SK-N-SH (cell line): Measurements from ENCODE around the gene AGTRAP. TPM values are rescaled to one million over a fixed set of nuclear protein-coding genes. Genes with fewer than 3 reads are reported as not detected.

Experiments used
- CTCF ChIA-PET: fragments of 300-600, 350-600 bp; formaldehyde crosslinking; extraction: SDS; loops from one replicate; lab custom pipeline; 2021; lab: Yijun Ruan, JAX
- POLR2A ChIA-PET: fragments of 350-600 bp; sonication (Branson Sonifier 250); formaldehyde crosslinking; extraction: SDS; loops from one replicate; lab custom pipeline; 2020; ENCODE audit warnings: antibody characterized with exemption, inconsistent platforms; lab: Yijun Ruan, JAX
- DNase-seq: peaks from one replicate; pipeline ENCODE4 v3.0.0; 2012
- H2AFZ ChIP-seq: fragments of 200-600 bp; sonication (generic); 2 replicates; pipeline ENCODE4 v1.8.1; 2016; ENCODE audit warnings: antibody characterized with exemption, mild to moderate bottlenecking, low read depth
- H3F3A ChIP-seq: fragments of 200-600 bp; sonication (generic); replicated peaks from 2 replicates; pipeline ENCODE3; 2016; ENCODE audit warnings: antibody characterized with exemption, mild to moderate bottlenecking; ENCODE audit not compliant: insufficient read depth
- H3K27ac ChIP-seq, 2 experiments: fragments of 200-500 bp in 1 of 2; fragments of 200-600 bp in 1 of 2; sonication (Bioruptor generic) in 1 of 2; sonication (generic), shearing (Covaris generic) in 1 of 2; 2 replicates each; pipeline versions ENCODE4 v1.5.1 to v1.6.1; 2014 to 2016; ENCODE audit warnings: low read depth in 2 of 2, inconsistent platforms in 1 of 2, low read length in 1 of 2, mild to moderate bottlenecking in 1 of 2, mixed read lengths in 1 of 2
- H3K27me3 ChIP-seq: fragments of 200-600 bp; sonication (generic), shearing (Covaris generic); 2 replicates; pipeline ENCODE4 v1.6.1; 2016; ENCODE audit warnings: mixed run types; ENCODE audit not compliant: insufficient read depth
- H3K36me3 ChIP-seq, 2 experiments: fragments of 200-500 bp in 1 of 2; fragments of 200-600 bp in 1 of 2; sonication (Bioruptor generic) in 1 of 2; sonication (generic) in 1 of 2; replicated peaks in 1 of 2; 2 replicates each; pipeline versions ENCODE3 to v1.5.1; 2014 to 2016; ENCODE audit warnings: low read length in 1 of 2, mild to moderate bottlenecking in 1 of 2; ENCODE audit not compliant: insufficient read depth in 2 of 2, control insufficient read depth in 1 of 2
- H3K4me1 ChIP-seq, 2 experiments: fragments of 200-500 bp in 1 of 2; fragments of 200-600 bp in 1 of 2; sonication (Bioruptor generic) in 1 of 2; sonication (generic), shearing (Covaris generic) in 1 of 2; 2 replicates each; pipeline versions ENCODE4 v1.5.1 to v1.6.1; 2014 to 2016; ENCODE audit warnings: low read depth in 1 of 2, low read length in 1 of 2, mixed run types in 1 of 2; ENCODE audit not compliant: insufficient read depth in 2 of 2, control insufficient read depth in 1 of 2
- H3K4me2 ChIP-seq: fragments of 200-600 bp; sonication (generic), shearing (Covaris generic); 2 replicates; pipeline ENCODE4 v1.6.1; 2017; ENCODE audit warnings: mixed run types
- H3K4me3 ChIP-seq, 2 experiments: fragments of 200-500 bp in 1 of 2; fragments of 200-600 bp in 1 of 2; sonication (Bioruptor generic) in 1 of 2; sonication (generic), shearing (Covaris generic) in 1 of 2; 2 replicates each; pipeline versions ENCODE4 v1.5.1 to v1.8.1; 2014 to 2016; ENCODE audit warnings: low read depth in 2 of 2, inconsistent platforms in 1 of 2, low read length in 1 of 2, mild to moderate bottlenecking in 1 of 2, mixed read lengths in 1 of 2, moderate library complexity in 1 of 2
- H3K79me2 ChIP-seq: fragments of 200-600 bp; sonication (generic); 2 replicates; pipeline ENCODE4 v1.8.1; 2017; ENCODE audit warnings: mild to moderate bottlenecking; ENCODE audit not compliant: insufficient read depth
- H3K9ac ChIP-seq: fragments of 200-600 bp; sonication (generic); 2 replicates; pipeline ENCODE4 v1.6.1; 2017; ENCODE audit warnings: mixed run types
- H3K9me2 ChIP-seq: fragments of 200-600 bp; sonication (generic); 2 replicates; pipeline ENCODE4 v1.6.1; 2017; ENCODE audit warnings: mixed run types
- H3K9me3 ChIP-seq: fragments of 200-600 bp; sonication (generic); 2 replicates; pipeline ENCODE4 v1.6.1; 2017; ENCODE audit warnings: mixed run types, mild to moderate bottlenecking, moderate library complexity
- H4K20me1 ChIP-seq: fragments of 200-600 bp; sonication (generic); 2 replicates; pipeline ENCODE4 v1.6.1; 2017; ENCODE audit warnings: mild to moderate bottlenecking, mixed run types; ENCODE audit not compliant: insufficient read depth
- ELF1 ChIP-seq: IDR thresholded peaks from 2 replicates; pipeline ENCODE4 v1.4.0; 2012
- EZH2phosphoT487 ChIP-seq: fragments of 200-600 bp; sonication (generic); IDR thresholded peaks from 2 replicates; pipeline ENCODE4 v1.6.1; 2017; ENCODE audit warnings: low read depth, mixed run types, mild to moderate bottlenecking, antibody characterized with exemption, moderate library complexity, borderline replicate concordance
- FOXJ3 ChIP-seq: sonication (generic); formaldehyde crosslinking; IDR thresholded peaks from 2 replicates; pipeline ENCODE4 v1.5.1; 2020; ENCODE audit warnings: mild to moderate bottlenecking, missing genetic modification reagents
- GABPA ChIP-seq: IDR thresholded peaks from 2 replicates; pipeline ENCODE4 v1.4.0; 2012; ENCODE audit warnings: low read depth, mild to moderate bottlenecking
- GATA2 ChIP-seq: sonication (generic); formaldehyde crosslinking; IDR thresholded peaks from 2 replicates; pipeline ENCODE4 v1.5.0; 2020; ENCODE audit warnings: mild to moderate bottlenecking, missing genetic modification reagents
- IRF3 ChIP-seq: fragments of 150-350 bp; IDR thresholded peaks from 2 replicates; pipeline ENCODE4 v1.6.1; 2016; ENCODE audit warnings: mild to moderate bottlenecking, low read depth, low read length
- MAX ChIP-seq: IDR thresholded peaks from 2 replicates; pipeline ENCODE4 v1.4.0; 2012; ENCODE audit warnings: low read depth
- MXI1 ChIP-seq: IDR thresholded peaks from 2 replicates; pipeline ENCODE4 v1.6.1; 2012; ENCODE audit warnings: mild to moderate bottlenecking, low read depth, low read length, improper control_type of control experiment
- NRF1 ChIP-seq: IDR thresholded peaks from 2 replicates; pipeline ENCODE4 v1.6.1; 2012; ENCODE audit warnings: low read depth, mild to moderate bottlenecking, low read length
- PBX3 ChIP-seq: IDR thresholded peaks from 2 replicates; pipeline ENCODE4; 2012
- POLR2AphosphoS5 ChIP-seq: IDR thresholded peaks from 2 replicates; pipeline ENCODE4 v1.6.1; 2012; ENCODE audit warnings: low read depth, low read length
- RAD21 ChIP-seq: IDR thresholded peaks from 2 replicates; pipeline ENCODE4 v1.6.1; 2012; ENCODE audit warnings: mild to moderate bottlenecking, low read length
- RCOR1 ChIP-seq: fragments of 150-350 bp; IDR thresholded peaks from 2 replicates; pipeline ENCODE4 v1.6.1; 2017; ENCODE audit warnings: antibody characterized with exemption, low read length
- REST ChIP-seq: IDR thresholded peaks from 2 replicates; pipeline ENCODE4 v1.6.1; 2012; ENCODE audit warnings: mild to moderate bottlenecking, low read depth, low read length, moderate library complexity
- RFX5 ChIP-seq: IDR thresholded peaks from 2 replicates; pipeline ENCODE4 v1.6.1; 2012; ENCODE audit warnings: mild to moderate bottlenecking, improper control_type of control experiment, low read length
- RXRA ChIP-seq: IDR thresholded peaks from 2 replicates; pipeline ENCODE4 v1.4.0; 2012; ENCODE audit warnings: low read depth, mild to moderate bottlenecking, borderline replicate concordance
- TEAD4 ChIP-seq: IDR thresholded peaks from 2 replicates; pipeline ENCODE4 v1.4.0; 2012; ENCODE audit warnings: mild to moderate bottlenecking, borderline replicate concordance; ENCODE audit not compliant: insufficient read depth
- WGBS: methylation state at CpG from one replicate; pipeline ENCODE4 v1.1.6; 2017; ENCODE audit warnings: low lambda C conversion rate; 5-methylcytosine and 5-hydroxymethylcytosine counted together
- polyA plus RNA-seq, 3 experiments: library from polyadenylated mRNA; depleted of rRNA; stranded (reverse); fragments of >200 nt; gene quantifications; 2 replicates each; pipeline ENCODE4 v1.2.3, GENCODE V29; 2012

Gene AGTRAP
- polyA plus RNA-seq, 1 of the 3 experiments (the other 2 are of a cell fraction): 66.2 TPM

- TF ChIP-seq MAX (no peak), RFX5 (no peak), REST (no peak), RXRA (no peak), RCOR1 (no peak), GABPA (no peak), MXI1 (no peak), FOXJ3 (CRISPR knock-in tag) (no peak), POLR2AphosphoS5 (no peak), ELF1 (no peak)
- TF ChIP-seq, all 33 proteins: peak for 0
Measured at GRCh38 chr1:11796036-11796828, 60.3 kb downstream of the AGTRAP start (continued).

GRCh38 chr1:11797525-11798216 is 61.7 kb downstream of the AGTRAP start:
- Histone ChIP-seq H3K9ac (no peak overlapping the region), H3K27ac (no peak overlapping the region)

More at GRCh38 chr1:11797525-11798216, 61.7 kb downstream of the AGTRAP start:
- H4K20me1 ChIP-seq: no peaks in the 10 kb centered on the region
- peaks cover 0 to 2% of the 10 kb centered on the region in 2 experiments; a peak in 1 of 4 replicates for H3K4me1 ChIP-seq
- H3K4me3 ChIP-seq: no peak overlapping the region
- H3K4me2 ChIP-seq: no peak overlapping the region
- POLR2A ChIA-PET: no interaction called here
- WGBS: 97% methylated on average over 6 of the region's 6 CpGs
- H3K9me2 ChIP-seq: no peaks in the 10 kb centered on the region
- no peak for TF ChIP-seq EZH2phosphoT487
- TF ChIP-seq RFX5: no peak
- TF ChIP-seq POLR2AphosphoS5: no peak
- no peak for TF ChIP-seq RAD21
- no peak for TF ChIP-seq NRF1
- TF ChIP-seq TEAD4: no peak
- no peak for TF ChIP-seq PBX3
- no peak for TF ChIP-seq MAX
- no peak for TF ChIP-seq IRF3
- no peak for TF ChIP-seq GATA2
- no peaks in the 10 kb centered on the region for H3K27me3 ChIP-seq
- H2AFZ ChIP-seq: no peak overlapping the region
- peaks cover 0 to 30% of the 10 kb centered on the region in 2 experiments for H3K36me3 ChIP-seq
- DNase-seq: no peak
- CTCF ChIA-PET: interaction anchor here (0.9 to 3.9 kb wide), 2 partner anchors 12 to 169 kb away, joined by 3 to 35 read pairs; no protein-coding TSS in a partner anchor
- no peaks in the 10 kb centered on the region for H3K79me2 ChIP-seq
- no peaks in the 10 kb centered on the region for H3F3A ChIP-seq
- no peaks in the 10 kb centered on the region for H3K9me3 ChIP-seq
